Stomach (tissue), 4 donors: ENCODE measurements around the gene STYXL1.

Source experiments
- POLR2A ChIP-seq, 4 donors: fragments of 450-650 bp; IDR thresholded peaks; one replicate each; pipeline ENCODE4 v1.6.1; 2016; ENCODE audit warnings: antibody characterized with exemption in 4 of 4, control low read depth in 2 of 4, mild to moderate bottlenecking in 1 of 4, moderate library complexity in 1 of 4
- TF ChIP-seq, protein P1 (sequence below), 7 experiments: fragments of 450-650 bp in 4 of 7; fragments of 200-600 bp in 3 of 7; sonication (generic) in 3 of 7; IDR thresholded peaks; one replicate each; pipeline ENCODE4 v1.5.1; 2016 to 2019; ENCODE audit warnings: antibody characterized with exemption in 7 of 7, control low read depth in 2 of 7, mild to moderate bottlenecking in 1 of 7

GRCh38 chr7:76091506-76091905, 43.7 kb upstream of the STYXL1 start:
- TF ChIP-seq, protein P1, sequence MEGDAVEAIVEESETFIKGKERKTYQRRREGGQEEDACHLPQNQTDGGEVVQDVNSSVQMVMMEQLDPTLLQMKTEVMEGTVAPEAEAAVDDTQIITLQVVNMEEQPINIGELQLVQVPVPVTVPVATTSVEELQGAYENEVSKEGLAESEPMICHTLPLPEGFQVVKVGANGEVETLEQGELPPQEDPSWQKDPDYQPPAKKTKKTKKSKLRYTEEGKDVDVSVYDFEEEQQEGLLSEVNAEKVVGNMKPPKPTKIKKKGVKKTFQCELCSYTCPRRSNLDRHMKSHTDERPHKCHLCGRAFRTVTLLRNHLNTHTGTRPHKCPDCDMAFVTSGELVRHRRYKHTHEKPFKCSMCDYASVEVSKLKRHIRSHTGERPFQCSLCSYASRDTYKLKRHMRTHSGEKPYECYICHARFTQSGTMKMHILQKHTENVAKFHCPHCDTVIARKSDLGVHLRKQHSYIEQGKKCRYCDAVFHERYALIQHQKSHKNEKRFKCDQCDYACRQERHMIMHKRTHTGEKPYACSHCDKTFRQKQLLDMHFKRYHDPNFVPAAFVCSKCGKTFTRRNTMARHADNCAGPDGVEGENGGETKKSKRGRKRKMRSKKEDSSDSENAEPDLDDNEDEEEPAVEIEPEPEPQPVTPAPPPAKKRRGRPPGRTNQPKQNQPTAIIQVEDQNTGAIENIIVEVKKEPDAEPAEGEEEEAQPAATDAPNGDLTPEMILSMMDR (IDR thresholded peaks at IDR 0.05), result no peak
- no peak for TF ChIP-seq POLR2A (IDR thresholded peaks at IDR 0.05)
